A673 (cell line): ENCODE results near the gene IFNLR1.

Experiments used
- CTCF ChIP-seq: fragments of 300-800, 200-600 bp; sonication (generic); conservative IDR thresholded peaks from 2 replicates; pipeline ENCODE4 v1.5.1; 2017; ENCODE audit warnings: low read depth, mild to moderate bottlenecking, antibody characterized with exemption, low read length, moderate library complexity, mixed read lengths
- EZH2 ChIP-seq: fragments of 200-600 bp; sonication (generic); IDR thresholded peaks from 2 replicates; pipeline ENCODE4 v1.6.1; 2017; ENCODE audit warnings: borderline replicate concordance, low read depth, mild to moderate bottlenecking, mixed read lengths, antibody characterized with exemption, low read length; ENCODE audit not compliant: poor library complexity, severe bottlenecking

DNA sequence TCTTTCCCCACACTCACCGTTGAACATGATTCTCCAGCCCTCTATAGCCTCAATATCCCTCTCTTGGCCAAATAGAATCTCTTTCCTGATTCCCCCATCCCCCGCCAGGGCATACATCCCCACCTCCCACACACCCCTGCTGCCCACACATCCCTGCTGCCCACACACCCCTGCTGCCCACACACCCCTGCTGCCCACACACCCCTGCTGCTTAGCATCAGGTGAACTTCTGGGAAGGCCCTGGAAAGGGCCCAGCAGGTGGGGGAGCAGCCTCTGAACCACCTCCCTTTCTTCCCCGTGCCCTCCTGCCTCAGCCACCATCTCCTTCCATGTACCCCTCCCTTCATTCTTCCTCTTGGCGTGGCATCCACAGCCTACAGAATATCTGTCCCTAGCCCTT lies 15.9 kb upstream of the IFNLR1 start:
- TF ChIP-seq EZH2, result no peak
- no peak for TF ChIP-seq CTCF
